Activated B cell treated with CpG ODN at 0.5 μM for 24 hours (primary cell): Measurements from ENCODE around the gene CYP27A1. TPM values are rescaled to one million over a fixed set of nuclear protein-coding genes. Genes with fewer than 3 reads are reported as not detected.

ENCODE experiments used
- ATAC-seq: fragments of 200-7000 bp; cut with Tn5 transposase; one replicate; pipeline ENCODE4 v1.10.0; 2021; ENCODE audit warnings: low read depth, mild to moderate bottlenecking, moderate library complexity
- CTCF ChIA-PET: fragments of 350-600 bp; sonication (Branson Sonifier 250); formaldehyde crosslinking; loops from one replicate; lab custom pipeline; 2021; ENCODE audit warnings: antibody characterized with exemption; lab: Charles Lee
- POLR2A ChIA-PET: fragments of 350-600 bp; sonication (Branson Sonifier 250); formaldehyde crosslinking; loops from one replicate; lab custom pipeline; 2021; ENCODE audit warnings: antibody characterized with exemption; lab: Charles Lee
- DNase-seq: peaks from one replicate; pipeline ENCODE4 v3.0.0; 2022
- H3K27ac Mint-ChIP-seq: one replicate; pipeline ENCODE4 v1.8.0; 2020; ENCODE audit warnings: mixed read lengths
- H3K27me3 Mint-ChIP-seq: one replicate; pipeline ENCODE4 v1.8.0; 2021; ENCODE audit warnings: mixed read lengths
- H3K36me3 Mint-ChIP-seq: one replicate; pipeline ENCODE4 v1.8.0; 2021; ENCODE audit warnings: low read depth, mixed read lengths
- H3K4me1 Mint-ChIP-seq: one replicate; pipeline ENCODE4 v1.8.0; 2021; ENCODE audit warnings: mixed read lengths
- H3K4me3 Mint-ChIP-seq: one replicate; pipeline ENCODE4 v1.8.0; 2020; ENCODE audit warnings: mild to moderate bottlenecking, mixed read lengths
- H3K9me3 Mint-ChIP-seq: one replicate; pipeline ENCODE4 v1.8.0; 2020; ENCODE audit warnings: mixed read lengths
- CTCF ChIP-seq: fragments of 200-600 bp; IDR thresholded peaks from one replicate; pipeline ENCODE4 v1.8.0; 2022; ENCODE audit warnings: antibody characterized with exemption, mild to moderate bottlenecking
- intact Hi-C: fragments of 100-400 bp; cut with micrococcal nuclease; formaldehyde crosslinking; loops from one replicate; pipeline ENCODE4 v1.15.1; 2024
- total RNA-seq: library from RNA; stranded (reverse); gene quantifications from 2 replicates; pipeline ENCODE4 v1.2.3, GENCODE V29; 2022

Gene CYP27A1
- total RNA-seq, 1 donor from 2014 or later = 0.55 TPM

- ATAC-seq (no peak), DNase-seq (no peak)
- Mint-ChIP-seq H3K9me3 (no peaks in the 10 kb centered on the region), H3K27me3 (peaks cover 64% of the 10 kb centered on the region), H3K4me1 (peaks cover 6% of the 10 kb centered on the region), H3K27ac (no peak overlapping the region), H3K36me3 (no peaks in the 10 kb centered on the region), H3K4me3 (no peak overlapping the region)
- TF ChIP-seq CTCF = no peak
- POLR2A ChIA-PET = interaction anchor here (1.7 kb wide), 1 partner anchor 43 kb away, joined by 3 read pairs; no protein-coding TSS in a partner anchor
- CTCF ChIA-PET = interaction anchor here (4.6 kb wide), 1 partner anchor 43 kb away, joined by 53 read pairs; no protein-coding TSS in a partner anchor
- intact Hi-C loops = loop anchor here (5.0 kb wide), 1 partner anchor 442 kb away; no protein-coding TSS in a partner anchor
These were observed 72.9 kb downstream of the CYP27A1 start for GRCh38 chr2:218854860-218855259.

- peaks cover 69% of the 10 kb centered on the region for H3K27me3 Mint-ChIP-seq
- no peak for ATAC-seq
- no peaks in the 10 kb centered on the region for H3K9me3 Mint-ChIP-seq
- H3K4me1 Mint-ChIP-seq = peaks cover 12% of the 10 kb centered on the region
- no peak overlapping the region for H3K27ac Mint-ChIP-seq
- intact Hi-C loops = no loop called here
- no peak overlapping the region for H3K4me3 Mint-ChIP-seq
- ChIA-PET CTCF (interaction anchor here (3.3 to 4.6 kb wide), 2 partner anchors 42 kb away, joined by 15 to 53 read pairs; no protein-coding TSS in a partner anchor), POLR2A (interaction anchor here (0.7 to 1.7 kb wide), 2 partner anchors 37 to 43 kb away, joined by 3 read pairs; no protein-coding TSS in a partner anchor)
- no peak for TF ChIP-seq CTCF
- DNase-seq = no peak
- no peaks in the 10 kb centered on the region for H3K36me3 Mint-ChIP-seq
These were observed 73.6 kb downstream of the CYP27A1 start for GRCh38 chr2:218855305-218856166.

- Mint-ChIP-seq H3K4me1 (peaks cover 18% of the 10 kb centered on the region), H3K4me3 (no peak overlapping the region), H3K9me3 (no peaks in the 10 kb centered on the region), H3K27ac (no peak overlapping the region), H3K36me3 (no peaks in the 10 kb centered on the region), H3K27me3 (peaks cover 69% of the 10 kb centered on the region)
- ATAC-seq = no peak
- ChIA-PET POLR2A (interaction anchor here (0.7 to 1.7 kb wide), 2 partner anchors 36 to 42 kb away, joined by 3 read pairs; no protein-coding TSS in a partner anchor), CTCF (interaction anchor here (3.3 kb wide), 1 partner anchor 42 kb away, joined by 15 read pairs; no protein-coding TSS in a partner anchor)
- intact Hi-C loops = no loop called here
- no peak for TF ChIP-seq CTCF
- no peak for DNase-seq
These were observed 74.4 kb downstream of the CYP27A1 start for GRCh38 chr2:218856167-218856895.

- Mint-ChIP-seq H3K9me3 (no peaks in the 10 kb centered on the region), H3K27ac (no peak overlapping the region), H3K27me3 (peaks cover 74% of the 10 kb centered on the region), H3K4me1 (peaks cover 19% of the 10 kb centered on the region), H3K36me3 (no peaks in the 10 kb centered on the region), H3K4me3 (no peak overlapping the region)
- CTCF ChIA-PET = interaction anchor here (3.3 kb wide), 1 partner anchor 41 kb away, joined by 15 read pairs; no protein-coding TSS in a partner anchor
- ATAC-seq (no peak), DNase-seq (no peak)
- POLR2A ChIA-PET = no interaction called here
- intact Hi-C loops = no loop called here
- TF ChIP-seq CTCF = no peak
These were observed 74.9 kb downstream of the CYP27A1 start for GRCh38 chr2:218856896-218857243.
